ENCODE data around the gene AMY1A. TPM values are rescaled to one million over a fixed set of nuclear protein-coding genes. Genes with fewer than 3 reads are reported as not detected.
"Not testable (repeated sequence)": the region's sequence is repeated elsewhere in the genome, so short reads cannot be mapped to it uniquely, and the experiment has no call there.

Gene AMY1A
- not detected in 2 replicates for polyA plus RNA-seq (2014; cell fraction: cytosol; rRNA removed)
- polyA plus RNA-seq (2014; cell fraction: nucleus; rRNA removed), result not detected in 2 replicates

DNA sequence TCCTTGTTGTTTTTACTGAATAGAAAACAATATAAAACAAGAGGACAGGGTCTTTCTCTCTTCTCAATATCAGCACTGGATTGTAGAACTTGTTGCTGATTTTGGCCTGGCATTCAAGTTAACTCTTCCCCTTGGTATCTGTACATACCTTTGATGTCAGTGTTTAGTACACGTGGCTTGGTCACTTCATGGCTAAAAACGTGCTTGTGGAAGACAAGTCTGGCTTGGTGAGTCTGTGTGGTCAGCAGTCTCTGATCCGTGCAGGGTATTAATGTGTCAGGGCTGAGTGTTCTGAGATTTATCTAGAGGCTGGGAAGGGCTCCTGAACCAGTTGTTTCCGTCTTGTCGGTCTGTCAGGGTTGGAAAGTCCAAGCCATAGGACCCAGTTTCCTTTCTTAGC, at the start of gene AMY1A:
Gene AMY1A, plus strand, starts transcription at position 301 of the 400 bp plus-strand sequence. CDS start 571 bp downstream, outside the sequence.
- not testable (repeated sequence) for DNase-seq (ENCODE audit: low spot score)

DNA sequence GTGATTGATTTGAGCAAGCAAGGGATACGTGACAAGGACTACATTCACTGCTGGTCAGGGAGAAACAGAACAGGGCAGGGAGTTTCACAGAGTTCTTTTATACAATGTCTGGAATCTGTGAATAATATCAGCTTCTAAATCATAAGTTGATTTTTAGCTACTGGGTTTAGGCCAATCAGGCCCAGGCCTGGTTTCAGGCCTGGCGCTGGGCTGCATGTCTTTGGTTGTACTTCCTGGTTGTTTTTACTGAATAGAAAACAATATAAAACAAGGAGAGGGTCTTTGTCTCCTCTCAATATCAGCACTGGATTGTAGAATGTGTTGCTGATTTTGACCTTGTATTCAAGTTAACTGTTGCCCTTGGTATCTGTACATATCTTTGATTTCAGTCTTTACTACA, 39.2 kb upstream of the AMY1A start:
- DNase-seq (ENCODE audit: low spot score), result no peak

DNA sequence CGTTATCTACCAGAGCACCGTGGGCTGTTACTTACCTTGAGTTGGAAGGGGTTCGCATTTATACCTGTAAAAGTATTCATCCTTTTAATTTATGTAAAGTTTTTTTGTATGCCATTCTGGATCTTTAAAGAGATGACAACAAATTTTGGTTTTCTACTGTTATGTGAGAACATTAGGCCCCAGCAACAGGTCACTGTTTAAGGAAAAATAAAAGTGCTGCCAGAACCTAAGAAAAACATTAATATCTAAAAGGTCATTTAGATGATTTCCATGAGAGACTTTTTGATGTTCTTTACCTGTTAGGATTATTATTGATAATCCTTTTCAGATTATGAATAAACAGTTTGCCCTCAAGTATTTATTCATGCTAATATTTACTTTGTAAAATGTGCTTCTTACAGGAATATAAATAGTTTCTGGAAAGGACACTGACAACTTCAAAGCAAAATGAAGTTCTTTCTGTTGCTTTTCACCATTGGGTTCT, 38.5 kb upstream of the AMY1A start, which contains the start of gene AMY2A:
Gene AMY2A, plus strand, starts transcription at position 434 of the 484 bp plus-strand sequence. Its CDS starts 14 bp downstream, at position 448.
- DNase-seq (ENCODE audit: low spot score), result not testable (repeated sequence)

DNA sequence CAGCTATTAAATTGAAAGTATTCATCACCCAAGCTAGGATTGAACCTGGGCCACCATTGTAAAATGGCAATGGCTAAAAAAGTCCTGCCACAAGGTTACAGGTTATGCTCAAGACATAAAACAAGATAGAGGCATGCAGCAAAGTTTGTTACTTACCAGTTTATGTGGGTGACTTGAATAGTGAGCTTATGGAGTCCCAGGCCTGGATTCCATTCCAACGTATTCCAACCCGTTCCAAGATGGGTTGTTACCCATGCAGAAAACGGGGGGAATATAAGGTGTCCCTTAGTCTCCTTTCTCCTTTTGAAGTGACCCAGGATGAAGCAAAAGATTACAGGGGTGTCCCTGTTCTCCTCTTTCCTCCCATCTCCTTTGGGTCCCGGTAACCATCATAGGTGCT, 28.1 kb upstream of the AMY1A start:
- DNase-seq (ENCODE audit: low spot score), result not testable (repeated sequence)

DNA sequence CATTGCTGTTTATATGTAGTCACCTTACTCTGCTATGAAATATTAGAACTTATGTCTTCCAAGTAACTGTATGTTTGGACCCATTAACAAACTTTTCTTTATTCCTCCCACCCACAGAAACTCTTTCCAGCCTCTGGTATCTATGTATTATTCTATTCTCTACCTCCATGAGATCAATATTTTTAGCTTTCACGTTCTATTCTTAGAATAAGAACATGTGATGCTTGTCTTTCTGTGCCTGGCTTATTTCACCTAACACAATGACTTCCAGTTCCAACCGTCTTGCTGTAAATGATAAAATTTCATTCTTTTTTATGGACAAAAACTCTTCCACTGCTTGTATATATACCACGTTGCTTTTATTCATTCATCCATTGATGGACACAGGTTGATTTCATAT, 14.4 kb upstream of the AMY1A start:
- not testable (repeated sequence) for DNase-seq (ENCODE audit: low spot score)

DNA sequence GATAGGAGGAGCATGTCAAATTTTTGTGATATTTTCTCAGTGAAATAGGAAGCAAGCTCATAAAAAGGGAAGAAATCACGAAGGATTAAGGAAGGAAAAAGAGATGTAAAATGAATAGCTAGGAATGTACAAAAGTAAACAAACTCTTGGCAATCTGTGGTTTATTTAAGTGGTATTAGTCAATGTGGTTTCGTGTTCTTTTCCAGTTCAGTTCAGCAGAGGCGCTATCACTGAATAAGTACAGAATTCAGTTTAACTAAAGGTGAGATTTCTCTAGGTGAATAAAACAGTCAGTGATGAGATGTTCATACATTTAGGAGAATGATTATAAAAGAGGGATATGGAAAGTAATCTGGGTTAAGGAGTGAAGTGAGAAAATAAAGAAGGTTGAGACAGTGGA, 11.7 kb upstream of the AMY1A start:
- DNase-seq (ENCODE audit: low spot score), result not testable (repeated sequence)

DNA sequence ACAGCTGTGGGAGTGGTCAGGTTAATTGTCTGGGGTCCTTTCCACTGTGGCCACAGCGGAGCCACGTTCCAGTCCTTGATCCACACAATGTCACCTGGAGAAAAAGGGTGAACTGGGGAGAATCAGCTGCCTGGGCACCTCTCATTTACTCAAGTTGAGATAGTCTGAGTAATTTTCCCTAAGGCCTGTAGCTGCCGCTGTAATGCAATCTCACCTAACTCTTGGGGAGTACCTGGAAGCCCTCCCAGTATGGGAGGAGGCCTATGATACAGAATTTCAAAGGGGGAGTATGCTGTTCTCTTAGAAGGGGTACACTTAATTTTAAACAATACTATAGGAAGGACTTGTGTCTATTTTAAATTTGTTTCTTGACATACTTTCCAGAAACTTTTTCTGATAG, 5.3 kb upstream of the AMY1A start:
- not testable (repeated sequence) for DNase-seq (ENCODE audit: low spot score)

DNA sequence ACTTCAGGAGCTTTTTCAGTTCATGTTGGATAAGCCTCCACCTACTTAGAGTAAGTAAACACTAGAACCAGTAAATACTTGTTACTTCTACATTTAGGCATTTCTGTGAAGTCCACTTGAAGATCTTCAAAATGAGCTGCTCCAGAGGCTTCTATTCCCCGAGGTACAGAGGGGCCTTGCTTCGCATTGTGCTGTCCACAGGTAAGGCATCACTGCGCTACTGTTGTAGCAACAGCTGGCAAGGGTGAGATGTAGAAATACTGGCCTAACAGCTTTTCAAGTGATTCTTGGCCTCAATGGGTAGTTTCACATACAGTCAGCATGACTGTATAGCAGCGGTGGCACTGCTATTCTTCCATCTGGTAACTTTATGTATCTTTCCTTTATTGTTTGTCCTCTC, 4.7 kb upstream of the AMY1A start:
- DNase-seq (ENCODE audit: low spot score), result not testable (repeated sequence)

DNA sequence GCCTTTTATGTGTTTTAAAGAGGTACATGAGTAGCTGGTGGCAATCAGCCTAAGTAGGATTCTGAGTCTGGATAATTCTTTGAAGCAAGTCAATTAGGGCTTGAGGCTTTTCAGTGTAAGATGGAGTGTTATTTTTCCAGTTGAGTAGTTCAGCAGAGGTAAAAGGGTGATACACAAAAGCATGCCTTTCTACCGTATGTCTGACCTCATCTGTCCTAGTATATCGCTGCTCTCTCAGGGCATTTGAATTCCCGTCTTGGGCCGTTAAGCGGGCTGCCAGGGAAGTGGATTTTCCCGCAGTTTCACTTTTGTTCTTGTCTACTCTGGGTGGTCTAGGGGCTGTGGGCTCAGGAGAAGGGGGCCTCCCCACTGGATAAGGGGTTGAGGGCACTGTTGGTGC, 1.4 kb upstream of the AMY1A start:
- DNase-seq (ENCODE audit: low spot score), result not testable (repeated sequence)

DNA sequence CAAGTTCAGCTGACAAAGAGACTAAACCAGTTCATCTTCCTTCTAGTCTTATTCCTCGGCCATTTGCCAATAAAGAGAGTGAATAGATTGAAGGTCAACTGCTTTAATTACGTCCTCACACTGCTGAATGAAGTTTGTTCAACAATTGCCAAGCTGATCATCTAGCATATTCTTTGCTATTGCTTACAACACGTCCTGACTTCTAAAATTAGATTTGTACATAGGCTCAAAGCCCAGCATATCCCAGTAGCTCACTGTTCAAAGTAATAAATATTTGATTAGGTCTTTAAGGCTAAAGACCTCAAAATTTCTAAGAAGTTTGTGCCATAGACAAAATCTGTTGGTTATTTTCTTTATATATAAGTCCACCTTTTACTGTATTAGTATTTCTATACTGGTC, 20.8 kb downstream of the AMY1A start:
- DNase-seq (ENCODE audit: low spot score), result not testable (repeated sequence)

DNA sequence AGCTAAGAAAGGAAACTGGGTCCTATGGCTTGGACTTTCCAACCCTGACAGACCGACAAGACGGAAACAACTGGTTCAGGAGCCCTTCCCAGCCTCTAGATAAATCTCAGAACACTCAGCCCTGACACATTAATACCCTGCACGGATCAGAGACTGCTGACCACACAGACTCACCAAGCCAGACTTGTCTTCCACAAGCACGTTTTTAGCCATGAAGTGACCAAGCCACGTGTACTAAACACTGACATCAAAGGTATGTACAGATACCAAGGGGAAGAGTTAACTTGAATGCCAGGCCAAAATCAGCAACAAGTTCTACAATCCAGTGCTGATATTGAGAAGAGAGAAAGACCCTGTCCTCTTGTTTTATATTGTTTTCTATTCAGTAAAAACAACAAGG, 40.5 kb downstream of the AMY1A start, which contains the start of gene AMY1B:
Gene AMY1B, minus strand, starts transcription at position 101 of the 400 bp plus-strand sequence. CDS start 571 bp downstream, outside the sequence.
- DNase-seq (ENCODE audit: low spot score), result not testable (repeated sequence)

DNA sequence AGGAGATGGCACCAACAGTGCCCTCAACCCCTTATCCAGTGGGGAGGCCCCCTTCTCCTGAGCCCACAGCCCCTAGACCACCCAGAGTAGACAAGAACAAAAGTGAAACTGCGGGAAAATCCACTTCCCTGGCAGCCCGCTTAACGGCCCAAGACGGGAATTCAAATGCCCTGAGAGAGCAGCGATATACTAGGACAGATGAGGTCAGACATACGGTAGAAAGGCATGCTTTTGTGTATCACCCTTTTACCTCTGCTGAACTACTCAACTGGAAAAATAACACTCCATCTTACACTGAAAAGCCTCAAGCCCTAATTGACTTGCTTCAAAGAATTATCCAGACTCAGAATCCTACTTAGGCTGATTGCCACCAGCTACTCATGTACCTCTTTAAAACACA, 41.9 kb downstream of the AMY1A start:
- not testable (repeated sequence) for DNase-seq (ENCODE audit: low spot score)

DNA sequence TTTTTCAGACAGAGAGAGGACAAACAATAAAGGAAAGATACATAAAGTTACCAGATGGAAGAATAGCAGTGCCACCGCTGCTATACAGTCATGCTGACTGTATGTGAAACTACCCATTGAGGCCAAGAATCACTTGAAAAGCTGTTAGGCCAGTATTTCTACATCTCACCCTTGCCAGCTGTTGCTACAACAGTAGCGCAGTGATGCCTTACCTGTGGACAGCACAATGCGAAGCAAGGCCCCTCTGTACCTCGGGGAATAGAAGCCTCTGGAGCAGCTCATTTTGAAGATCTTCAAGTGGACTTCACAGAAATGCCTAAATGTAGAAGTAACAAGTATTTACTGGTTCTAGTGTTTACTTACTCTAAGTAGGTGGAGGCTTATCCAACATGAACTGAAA, 45.1 kb downstream of the AMY1A start:
- not testable (repeated sequence) for DNase-seq (ENCODE audit: low spot score)

DNA sequence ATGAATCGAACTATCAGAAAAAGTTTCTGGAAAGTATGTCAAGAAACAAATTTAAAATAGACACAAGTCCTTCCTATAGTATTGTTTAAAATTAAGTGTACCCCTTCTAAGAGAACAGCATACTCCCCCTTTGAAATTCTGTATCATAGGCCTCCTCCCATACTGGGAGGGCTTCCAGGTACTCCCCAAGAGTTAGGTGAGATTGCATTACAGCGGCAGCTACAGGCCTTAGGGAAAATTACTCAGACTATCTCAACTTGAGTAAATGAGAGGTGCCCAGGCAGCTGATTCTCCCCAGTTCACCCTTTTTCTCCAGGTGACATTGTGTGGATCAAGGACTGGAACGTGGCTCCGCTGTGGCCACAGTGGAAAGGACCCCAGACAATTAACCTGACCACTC, 45.7 kb downstream of the AMY1A start:
- not testable (repeated sequence) for DNase-seq (ENCODE audit: low spot score)

DNA sequence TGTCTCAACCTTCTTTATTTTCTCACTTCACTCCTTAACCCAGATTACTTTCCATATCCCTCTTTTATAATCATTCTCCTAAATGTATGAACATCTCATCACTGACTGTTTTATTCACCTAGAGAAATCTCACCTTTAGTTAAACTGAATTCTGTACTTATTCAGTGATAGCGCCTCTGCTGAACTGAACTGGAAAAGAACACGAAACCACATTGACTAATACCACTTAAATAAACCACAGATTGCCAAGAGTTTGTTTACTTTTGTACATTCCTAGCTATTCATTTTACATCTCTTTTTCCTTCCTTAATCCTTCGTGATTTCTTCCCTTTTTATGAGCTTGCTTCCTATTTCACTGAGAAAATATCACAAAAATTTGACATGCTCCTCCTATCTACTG, 52.1 kb downstream of the AMY1A start:
- not testable (repeated sequence) for DNase-seq (ENCODE audit: low spot score)

DNA sequence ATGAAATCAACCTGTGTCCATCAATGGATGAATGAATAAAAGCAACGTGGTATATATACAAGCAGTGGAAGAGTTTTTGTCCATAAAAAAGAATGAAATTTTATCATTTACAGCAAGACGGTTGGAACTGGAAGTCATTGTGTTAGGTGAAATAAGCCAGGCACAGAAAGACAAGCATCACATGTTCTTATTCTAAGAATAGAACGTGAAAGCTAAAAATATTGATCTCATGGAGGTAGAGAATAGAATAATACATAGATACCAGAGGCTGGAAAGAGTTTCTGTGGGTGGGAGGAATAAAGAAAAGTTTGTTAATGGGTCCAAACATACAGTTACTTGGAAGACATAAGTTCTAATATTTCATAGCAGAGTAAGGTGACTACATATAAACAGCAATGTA, 54.8 kb downstream of the AMY1A start:
- not testable (repeated sequence) for DNase-seq (ENCODE audit: low spot score)

Small RNA genes within 50 kb of the gene (small RNA-seq; reads per million reads assigned to genes)
- gene AC105272.1, result 0 reads per million in 2 experiments

Measured in SK-N-DZ (cell line).